Liver (tissue), 9 donors: Measurements from ENCODE around the gene C1orf21. TPM values are rescaled to one million over a fixed set of nuclear protein-coding genes. Genes with fewer than 3 reads are reported as not detected.

Experiments used
- DNase-seq: peaks from one replicate; pipeline ENCODE4 v3.0.0-alpha.2; 2017; ENCODE audit warnings: low spot score
- H3K27ac ChIP-seq, 2 donors: one replicate each; pipeline ENCODE4 v1.7.0; 2013; ENCODE audit warnings: inconsistent platforms in 2 of 2, low read length in 2 of 2, control low read depth in 1 of 2, low read depth in 1 of 2, mild to moderate bottlenecking in 1 of 2
- H3K27me3 ChIP-seq, 4 donors: one replicate each; pipeline versions ENCODE4 v1.6.1 to v1.7.0; 2013; ENCODE audit warnings: low read length in 3 of 4, inconsistent platforms in 1 of 4, mild to moderate bottlenecking in 1 of 4, moderate library complexity in 1 of 4; ENCODE audit not compliant: control insufficient read depth in 4 of 4, insufficient read depth in 4 of 4
- H3K36me3 ChIP-seq, 4 donors: one replicate each; pipeline versions ENCODE4 v1.6.1 to v1.7.0; 2013; ENCODE audit warnings: low read length in 3 of 4, mild to moderate bottlenecking in 3 of 4, low read depth in 1 of 4, moderate library complexity in 1 of 4; ENCODE audit not compliant: control insufficient read depth in 4 of 4, insufficient read depth in 3 of 4
- H3K4me1 ChIP-seq, 4 donors: one replicate each; pipeline versions ENCODE4 v1.6.1 to v1.7.0; 2013; ENCODE audit warnings: low read length in 3 of 4, mild to moderate bottlenecking in 3 of 4, moderate library complexity in 1 of 4; ENCODE audit not compliant: control insufficient read depth in 4 of 4, insufficient read depth in 4 of 4
- H3K4me3 ChIP-seq, 3 donors: one replicate each; pipeline versions ENCODE4 v1.6.1 to v1.7.0; 2013; ENCODE audit warnings: low read length in 3 of 3, control low read depth in 1 of 3, low read depth in 1 of 3, mild to moderate bottlenecking in 1 of 3
- H3K9ac ChIP-seq, 2 donors: one replicate each; pipeline ENCODE4 v1.7.0; 2013; ENCODE audit warnings: low read length in 2 of 2, mild to moderate bottlenecking in 2 of 2, moderate library complexity in 2 of 2, control low read depth in 1 of 2, low read depth in 1 of 2
- H3K9me3 ChIP-seq, 4 donors: one replicate each; pipeline versions ENCODE4 v1.6.1 to v1.7.0; 2013; ENCODE audit warnings: low read length in 3 of 4; ENCODE audit not compliant: control insufficient read depth in 4 of 4
- EGR1 ChIP-seq, 2 donors: IDR thresholded peaks; 2 replicates each; pipeline ENCODE4 v1.6.1; 2016 to 2018; ENCODE audit warnings: antibody characterized with exemption in 2 of 2, low read depth in 2 of 2
- FOXA1 ChIP-seq: IDR thresholded peaks from 2 replicates; pipeline ENCODE4 v1.6.1; 2016; ENCODE audit warnings: antibody characterized with exemption
- GABPA ChIP-seq, 2 donors: IDR thresholded peaks in 1 of 2; conservative IDR thresholded peaks in 1 of 2; 2 replicates each; pipeline ENCODE4 v1.6.1; 2016; ENCODE audit warnings: antibody characterized with exemption in 2 of 2, mild to moderate bottlenecking in 1 of 2, moderate library complexity in 1 of 2
- HNF4A ChIP-seq, 2 donors: conservative IDR thresholded peaks; 2 replicates each; pipeline ENCODE4 v1.6.1; 2016; ENCODE audit warnings: antibody characterized with exemption in 2 of 2, mild to moderate bottlenecking in 2 of 2
- JUND ChIP-seq, 2 donors: IDR thresholded peaks; 2 replicates each; pipeline ENCODE4 v1.6.1; 2016; ENCODE audit warnings: antibody characterized with exemption in 2 of 2
- NR2F2 ChIP-seq: IDR thresholded peaks from 2 replicates; pipeline ENCODE4 v1.6.1; 2016; ENCODE audit warnings: antibody characterized with exemption
- RAD21 ChIP-seq, 2 donors: IDR thresholded peaks; 2 replicates each; pipeline ENCODE4 v1.6.1; 2016; ENCODE audit warnings: antibody characterized with exemption in 2 of 2, mild to moderate bottlenecking in 2 of 2
- RXRA ChIP-seq, 2 donors: IDR thresholded peaks; 2 replicates each; pipeline ENCODE4 v1.6.1; 2017 to 2018; ENCODE audit warnings: antibody characterized with exemption in 2 of 2, mild to moderate bottlenecking in 1 of 2
- TAF1 ChIP-seq: conservative IDR thresholded peaks from 2 replicates; pipeline ENCODE4 v1.6.1; 2016; ENCODE audit warnings: antibody characterized with exemption, mild to moderate bottlenecking
- YY1 ChIP-seq: IDR thresholded peaks from 2 replicates; pipeline ENCODE4 v1.6.1; 2016; ENCODE audit warnings: antibody characterized with exemption, mild to moderate bottlenecking
- ZBTB33 ChIP-seq: IDR thresholded peaks from 2 replicates; pipeline ENCODE4 v1.6.1; 2016; ENCODE audit warnings: antibody characterized with exemption
- WGBS: extraction: QIAGEN DNeasy Blood & Tissue Kit; methylation state at CpG from one replicate; pipeline ENCODE4 v1.1.7; 2013; 5-methylcytosine and 5-hydroxymethylcytosine counted together
- polyA plus RNA-seq, 2 donors: library from polyadenylated mRNA; stranded (reverse) in 1 of 2; unstranded in 1 of 2; fragments of 200-250 nt in 1 of 2; fragments of >200 nt in 1 of 2; fragmentation: Nextera tagmentation in 1 of 2; extraction: Ambion mirVana in 1 of 2; gene quantifications; one replicate each; pipeline versions ENCODE4 v1.2.1 to v1.2.3, GENCODE V29; 2013 to 2015
- total RNA-seq, 2 donors: library from RNA; depleted of rRNA; stranded (reverse); fragments of >200 nt; gene quantifications; one replicate each; pipeline ENCODE4 v1.2.3, GENCODE V29; 2014
- TF ChIP-seq, protein P1 (sequence below): IDR thresholded peaks from 2 replicates; pipeline ENCODE4 v1.6.1; 2016; ENCODE audit warnings: antibody characterized with exemption
- donor health status: healthy.
- donor health status: healthy.
- donor health status: healthy.
- donor health status: healthy.
- donor health status: healthy.

Gene C1orf21
- total and polyA plus RNA-seq, 4 donors: 2.3 to 21.3 (median 13.4) TPM

GRCh38 chr1:184362876-184363275 lies 24.0 kb upstream of the C1orf21 start:
- Histone ChIP-seq H3K27ac (no peak overlapping the region), H3K9ac (no peak overlapping the region), H3K4me1 (no peaks in the 10 kb centered on the region), H3K9me3 (no peaks in the 10 kb centered on the region), H3K4me3 (no peak overlapping the region), H3K36me3 (no peaks in the 10 kb centered on the region), H3K27me3 (no peaks in the 10 kb centered on the region)
- 89% methylated on average over 1 of the region's 1 CpG for WGBS
- DNase-seq: no peak
- no peak for TF ChIP-seq NR2F2

GRCh38 chr1:184365699-184366098 lies 21.1 kb upstream of the C1orf21 start:
- WGBS: 93% methylated on average over 2 of the region's 2 CpGs
- Histone ChIP-seq H3K27me3 (peaks cover 0 to under 1% (median 0%) of the 10 kb centered on the region in 4 donors), H3K4me3 (no peak overlapping the region), H3K36me3 (no peaks in the 10 kb centered on the region), H3K4me1 (no peaks in the 10 kb centered on the region), H3K27ac (no peak overlapping the region), H3K9me3 (no peaks in the 10 kb centered on the region), H3K9ac (no peak overlapping the region)
- DNase-seq: no peak
- no peak for TF ChIP-seq GABPA (IDR thresholded peaks at IDR 0.05 in 1 of 2, conservative IDR thresholded peaks at IDR 0.05 in 1 of 2)
- TF ChIP-seq TAF1: no peak
- no peak for TF ChIP-seq EGR1 (IDR thresholded peaks at IDR 0.05; ENCODE audit: low read depth in 2 of 2)
- TF ChIP-seq HNF4A (conservative IDR thresholded peaks at IDR 0.05): no peak
- TF ChIP-seq, protein P1, sequence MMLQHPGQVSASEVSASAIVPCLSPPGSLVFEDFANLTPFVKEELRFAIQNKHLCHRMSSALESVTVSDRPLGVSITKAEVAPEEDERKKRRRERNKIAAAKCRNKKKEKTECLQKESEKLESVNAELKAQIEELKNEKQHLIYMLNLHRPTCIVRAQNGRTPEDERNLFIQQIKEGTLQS: no peak
- TF ChIP-seq RAD21 (IDR thresholded peaks at IDR 0.05): no peak
- TF ChIP-seq ZBTB33: no peak

DNA sequence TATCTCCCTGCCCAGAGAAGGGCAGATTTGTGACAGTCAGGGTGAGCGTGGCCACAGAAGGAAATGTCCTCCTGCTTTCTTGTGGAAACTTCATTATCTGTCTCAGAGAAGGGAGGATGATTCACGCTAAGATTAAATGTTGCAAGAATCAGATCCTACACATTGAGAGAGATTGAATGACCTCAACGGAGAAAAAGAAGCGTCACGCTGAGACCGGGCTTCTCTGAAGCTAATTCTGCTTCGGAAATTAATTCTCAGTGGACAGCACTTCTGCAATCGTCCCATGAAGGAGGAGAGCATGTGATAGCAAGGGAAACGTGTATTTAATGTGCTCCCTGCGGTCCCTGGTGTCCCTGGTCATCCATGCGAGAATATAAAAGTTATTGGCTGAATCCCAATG lies 19.8 kb upstream of the C1orf21 start:
- 86% methylated on average over 11 of the region's 11 CpGs for WGBS
- TF ChIP-seq TAF1: no peak
- no peak for TF ChIP-seq YY1
- no peak for TF ChIP-seq JUND (IDR thresholded peaks at IDR 0.05)
- no peak for TF ChIP-seq RXRA (IDR thresholded peaks at IDR 0.05)
- TF ChIP-seq NR2F2: no peak
- TF ChIP-seq GABPA (IDR thresholded peaks at IDR 0.05 in 1 of 2, conservative IDR thresholded peaks at IDR 0.05 in 1 of 2): no peak
- TF ChIP-seq EGR1 (IDR thresholded peaks at IDR 0.05; ENCODE audit: low read depth in 2 of 2): no peak
- TF ChIP-seq, protein P1: no peak
- TF ChIP-seq FOXA1: no peak
- no peak overlapping the region for H3K27ac ChIP-seq

More for the DNA sequence above, 19.8 kb upstream of the C1orf21 start:
- H3K4me3 ChIP-seq: no peak overlapping the region
- H3K27me3 ChIP-seq: peaks cover 0 to 3% (median 0%) of the 10 kb centered on the region in 4 donors
- no peaks in the 10 kb centered on the region for H3K4me1 ChIP-seq
- no peaks in the 10 kb centered on the region for H3K9me3 ChIP-seq
- H3K36me3 ChIP-seq: no peaks in the 10 kb centered on the region
- H3K9ac ChIP-seq: no peak overlapping the region
- no peak for DNase-seq
